ENCODE data around the gene SMG6. TPM values are rescaled to one million over a fixed set of nuclear protein-coding genes. Genes with fewer than 3 reads are reported as not detected.
A peak's percentile ranks its signal among the peaks of the same experiment; 100 is the strongest.

The SMG6 gene
- total and polyA plus RNA-seq, 2 experiments from 2014 or later = 16.8 to 63.1 TPM

DNA sequence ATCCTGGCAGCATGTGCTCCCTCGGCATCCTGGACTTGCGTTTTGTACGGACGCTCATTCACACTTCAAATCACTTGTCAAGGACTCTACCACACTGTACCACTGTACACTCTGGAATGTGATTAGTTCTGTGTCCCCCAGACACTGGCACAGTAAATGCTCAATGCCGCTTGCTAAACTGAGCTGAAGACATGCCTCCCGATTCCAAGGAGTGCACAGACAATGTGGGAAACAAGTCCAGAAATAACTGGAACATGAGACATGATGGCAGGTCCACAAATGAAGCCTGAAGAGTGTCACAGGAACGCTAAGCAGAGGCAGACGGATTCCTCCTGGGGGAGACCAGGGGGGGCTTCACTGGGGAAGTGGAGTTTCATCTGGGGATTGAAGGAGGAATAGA, 226.5 kb downstream of the SMG6 start:
- Histone ChIP-seq H3K4me2 (ENCODE audit: unreplicated experiment) (no peak overlapping the region), H3F3A (ENCODE audit: insufficient read depth) (peaks cover 12% of the 10 kb centered on the region), H3K27me3 (replicated peaks; ENCODE audit: insufficient read depth) (no peaks in the 10 kb centered on the region), H3K4me1 (ENCODE audit: insufficient read depth) (peaks cover 23% of the 10 kb centered on the region), H3K9me3 (ENCODE audit: low read depth) (no peaks in the 10 kb centered on the region), H4K20me1 (ENCODE audit: insufficient read depth) (no peaks in the 10 kb centered on the region), H3K4me3 (no peak overlapping the region), H3K79me2 (ENCODE audit: insufficient read depth) (0 out of 2 replicates have a peak, but pooled peaks cover 4% of the 10 kb centered on the region), H2AFZ (no peak overlapping the region), H3K9me2 (ENCODE audit: insufficient read depth) (no peaks in the 10 kb centered on the region), H3K9ac (no peak overlapping the region), H3K27ac (no peak overlapping the region), H3K36me3 (ENCODE audit: low read depth) (peaks cover 6% of the 10 kb centered on the region; the same call in 1 of the 2 replicates)
- WGBS, 2 experiments (ENCODE audit: low coverage in 1 of 2, low lambda C conversion rate in 2 of 2, missing lambda C conversion rate in 2 of 2) = 86 to 88% methylated on average over 8 of the region's 8 CpGs
- in situ Hi-C loops (cut with MboI) = no loop called here
- no peak for DNase-seq
- no peak for TF ChIP-seq EZH2phosphoT487 (IDR thresholded peaks at IDR 0.05; ENCODE audit: insufficient read depth, low read depth)
- TF ChIP-seq EZH2 (IDR thresholded peaks at IDR 0.05; ENCODE audit: insufficient read depth, poor library complexity, severe bottlenecking) = no peak

- Histone ChIP-seq H3K4me2 (ENCODE audit: unreplicated experiment) (no peak overlapping the region), H3K4me3 (no peak overlapping the region), H3K4me1 (ENCODE audit: insufficient read depth) (peaks cover 16% of the 10 kb centered on the region), H3F3A (ENCODE audit: insufficient read depth) (peaks cover 8% of the 10 kb centered on the region), H3K79me2 (ENCODE audit: insufficient read depth) (0 out of 2 replicates have a peak, but pooled peaks cover 4% of the 10 kb centered on the region), H3K9me3 (ENCODE audit: low read depth) (no peaks in the 10 kb centered on the region), H3K36me3 (ENCODE audit: low read depth) (peaks cover 6% of the 10 kb centered on the region; the same call in 1 of the 2 replicates), H3K27me3 (replicated peaks; ENCODE audit: insufficient read depth) (no peaks in the 10 kb centered on the region), H4K20me1 (ENCODE audit: insufficient read depth) (no peaks in the 10 kb centered on the region), H3K9me2 (ENCODE audit: insufficient read depth) (no peaks in the 10 kb centered on the region), H3K27ac (peak overlapping the region; percentile 45; the same call in 1 of the 2 replicates), H3K9ac (peak overlapping the region; percentile 37), H2AFZ (no peak overlapping the region)
- no peak for DNase-seq
- 74 to 77% methylated on average over 17 of the region's 17 CpGs for WGBS, 2 experiments (ENCODE audit: low coverage in 1 of 2, low lambda C conversion rate in 2 of 2, missing lambda C conversion rate in 2 of 2)
- in situ Hi-C loops (cut with MboI) = no loop called here
- no peak for TF ChIP-seq EZH2 (IDR thresholded peaks at IDR 0.05; ENCODE audit: insufficient read depth, poor library complexity, severe bottlenecking)
Observed at GRCh38 chr17:2076087-2076984, 227.2 kb downstream of the SMG6 start.

DNA sequence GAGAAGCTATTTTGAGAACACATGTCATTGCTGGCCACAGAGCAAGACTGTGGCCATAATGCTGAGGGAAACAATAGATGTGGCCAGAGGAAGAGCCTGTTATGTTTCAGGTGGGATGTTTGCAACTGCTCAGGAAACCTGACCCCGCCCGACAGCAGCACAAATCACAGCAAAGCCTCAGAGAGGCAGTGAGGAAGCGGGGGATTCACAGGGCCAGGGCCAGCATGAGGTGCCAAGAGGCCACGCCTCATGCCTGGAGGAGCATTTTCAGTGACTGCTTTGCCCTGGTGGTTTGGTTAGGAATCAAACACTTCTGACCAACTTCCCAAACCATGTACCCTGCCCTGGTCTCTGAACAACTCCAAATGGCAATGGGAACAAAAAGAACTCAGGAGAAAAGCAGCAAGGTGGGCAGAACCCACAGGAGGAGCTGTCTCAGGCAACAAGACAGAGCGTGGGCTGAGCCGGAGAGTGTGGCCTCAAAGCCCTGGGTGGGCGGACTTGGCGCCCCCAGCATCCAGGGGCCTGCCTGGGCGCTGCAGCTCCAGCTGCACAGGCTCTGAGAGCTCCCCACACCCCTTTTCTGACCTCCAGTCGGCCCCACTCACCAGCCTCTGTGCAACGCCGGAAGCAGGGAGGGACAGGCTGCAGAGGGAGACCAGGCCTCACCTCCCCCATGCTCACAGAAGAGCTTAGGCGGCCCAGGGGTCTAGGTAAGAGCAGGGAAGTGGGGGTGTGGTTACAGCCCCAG, 228.1 kb downstream of the SMG6 start:
- H3K9me2 ChIP-seq (ENCODE audit: insufficient read depth) = no peaks in the 10 kb centered on the region
- H3K79me2 ChIP-seq (ENCODE audit: insufficient read depth) = 0 out of 2 replicates have a peak, but pooled peaks cover 4% of the 10 kb centered on the region
- H3K27me3 ChIP-seq (replicated peaks; ENCODE audit: insufficient read depth) = no peaks in the 10 kb centered on the region
- H2AFZ ChIP-seq = no peak overlapping the region
- no peak overlapping the region for H3K4me3 ChIP-seq
- peaks cover 10% of the 10 kb centered on the region for H3K4me1 ChIP-seq (ENCODE audit: insufficient read depth)
- DNase-seq = peak; percentile 63
- peak overlapping the region; percentile 37 for H3K9ac ChIP-seq
- H3K4me2 ChIP-seq (ENCODE audit: unreplicated experiment) = peak overlapping the region; percentile 3
- peak overlapping the region; percentile 45 for H3K27ac ChIP-seq
- in situ Hi-C loops (cut with MboI) = no loop called here
- peaks cover 6% of the 10 kb centered on the region; the same call in 1 of the 2 replicates for H3K36me3 ChIP-seq (ENCODE audit: low read depth)
- H3K9me3 ChIP-seq (ENCODE audit: low read depth) = no peaks in the 10 kb centered on the region
- no peaks in the 10 kb centered on the region for H4K20me1 ChIP-seq (ENCODE audit: insufficient read depth)
- TF ChIP-seq EZH2 (IDR thresholded peaks at IDR 0.05; ENCODE audit: insufficient read depth, poor library complexity, severe bottlenecking) (no peak), EZH2phosphoT487 (IDR thresholded peaks at IDR 0.05; ENCODE audit: insufficient read depth, low read depth) (no peak)
- 55 to 56% methylated on average over 13 of the region's 13 CpGs for WGBS, 2 experiments (ENCODE audit: low coverage in 1 of 2, low lambda C conversion rate in 2 of 2, missing lambda C conversion rate in 2 of 2)
- no peaks in the 10 kb centered on the region for H3F3A ChIP-seq (ENCODE audit: insufficient read depth)

- H4K20me1 ChIP-seq (ENCODE audit: insufficient read depth) = no peaks in the 10 kb centered on the region
- no peak overlapping the region for H3K4me3 ChIP-seq
- no peak overlapping the region for H3K9ac ChIP-seq
- no peak overlapping the region for H3K4me2 ChIP-seq (ENCODE audit: unreplicated experiment)
- H3K9me2 ChIP-seq (ENCODE audit: insufficient read depth) = no peaks in the 10 kb centered on the region
- H3K36me3 ChIP-seq (ENCODE audit: low read depth) = peaks cover 6% of the 10 kb centered on the region; the same call in 1 of the 2 replicates
- in situ Hi-C loops (cut with MboI) = no loop called here
- no peak overlapping the region for H2AFZ ChIP-seq
- H3K79me2 ChIP-seq (ENCODE audit: insufficient read depth) = 0 out of 2 replicates have a peak, but pooled peaks cover 4% of the 10 kb centered on the region
- WGBS, 2 experiments (ENCODE audit: low coverage in 1 of 2, low lambda C conversion rate in 2 of 2, missing lambda C conversion rate in 2 of 2) = 85 to 86% methylated on average over 9 to 10 of the region's 10 CpGs
- H3K27me3 ChIP-seq (replicated peaks; ENCODE audit: insufficient read depth) = no peaks in the 10 kb centered on the region
- H3F3A ChIP-seq (ENCODE audit: insufficient read depth) = no peaks in the 10 kb centered on the region; the same call in 1 of the 2 replicates
- H3K9me3 ChIP-seq (ENCODE audit: low read depth) = no peaks in the 10 kb centered on the region
- DNase-seq = no peak
- peaks cover 10% of the 10 kb centered on the region for H3K4me1 ChIP-seq (ENCODE audit: insufficient read depth)
- TF ChIP-seq EZH2phosphoT487 (IDR thresholded peaks at IDR 0.05; ENCODE audit: insufficient read depth, low read depth) (no peak), EZH2 (IDR thresholded peaks at IDR 0.05; ENCODE audit: insufficient read depth, poor library complexity, severe bottlenecking) (no peak)
- no peak overlapping the region for H3K27ac ChIP-seq
Observed at GRCh38 chr17:2074919-2075318, 228.7 kb downstream of the SMG6 start.
